ENCODE measurements around the gene BNIP5.

The BNIP5 gene

DNA sequence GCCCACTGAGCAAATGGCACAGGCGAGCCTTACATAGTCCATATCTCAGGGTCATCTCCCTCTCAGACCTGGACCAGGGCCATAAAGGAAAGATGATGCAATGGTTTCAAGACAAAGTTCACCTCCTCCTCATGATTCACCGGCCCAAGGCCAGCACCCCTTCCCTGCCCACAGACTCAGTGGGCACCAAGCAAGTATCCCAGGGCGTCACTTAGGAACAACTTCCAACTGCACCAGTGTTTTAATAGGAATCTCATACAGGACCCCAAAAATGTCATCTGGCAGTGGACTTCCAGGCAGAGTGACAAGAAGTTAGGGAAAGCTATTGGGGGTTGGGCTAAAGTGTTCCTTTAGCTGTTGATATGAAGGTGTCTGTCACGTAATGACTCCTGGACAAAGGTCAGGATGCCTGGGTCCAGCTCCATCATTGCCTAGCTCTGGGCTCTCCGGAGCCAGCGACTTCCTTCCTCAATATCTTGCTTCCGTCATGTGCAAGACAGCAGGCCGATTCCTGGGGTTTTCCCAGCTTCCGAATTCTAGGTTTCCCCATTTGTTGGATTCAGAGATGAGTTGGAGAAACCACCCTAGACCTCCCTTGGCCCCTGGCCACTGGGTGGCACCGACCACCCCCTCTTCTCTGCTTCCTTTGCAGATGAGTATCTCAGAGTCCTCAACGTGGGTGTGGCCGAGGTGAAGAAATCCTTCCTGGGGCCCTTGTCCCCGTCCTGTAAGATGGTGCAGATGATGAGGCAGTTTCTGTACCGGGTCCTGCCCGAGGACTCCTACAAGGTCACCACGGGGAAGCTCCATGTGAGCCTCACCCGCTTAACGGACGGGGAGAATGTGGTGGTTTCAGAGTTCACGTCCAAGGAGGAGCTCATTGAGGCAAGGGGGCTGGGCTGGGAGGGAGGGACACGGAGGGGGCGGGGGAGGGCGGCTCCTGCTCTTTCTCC is 45.7 kb downstream of the BNIP5 start:
- no peak for ATAC-seq

DNA sequence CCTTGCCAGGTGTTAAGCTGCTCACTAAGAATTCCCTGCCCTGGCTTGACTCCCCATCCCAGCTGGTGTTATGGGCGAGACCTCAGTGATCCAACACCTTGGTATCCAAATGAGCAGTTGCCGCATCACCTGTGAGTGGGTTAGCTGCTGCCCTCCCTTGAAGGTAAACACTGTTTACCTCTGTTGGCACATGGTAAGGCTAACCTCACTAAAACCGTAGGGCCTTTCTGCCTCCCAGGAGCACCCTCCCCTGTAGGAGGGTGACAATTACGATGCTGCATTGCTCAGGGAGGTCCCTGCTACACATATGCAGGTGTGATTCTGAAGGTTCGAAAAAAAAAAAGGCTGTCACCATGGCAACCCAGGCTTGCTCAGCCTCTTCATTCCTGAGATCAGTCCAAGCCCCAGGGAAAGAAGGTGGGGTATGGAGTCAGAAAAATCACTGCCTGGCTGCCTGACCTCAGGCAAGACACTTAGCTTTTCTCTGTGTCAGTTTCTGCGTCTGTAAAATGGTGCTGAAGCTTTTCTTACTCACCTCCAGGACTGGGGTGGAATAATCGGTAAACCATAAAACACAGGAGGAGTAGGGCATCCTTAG is 47.3 kb downstream of the BNIP5 start:
- no peak for ATAC-seq

DNA sequence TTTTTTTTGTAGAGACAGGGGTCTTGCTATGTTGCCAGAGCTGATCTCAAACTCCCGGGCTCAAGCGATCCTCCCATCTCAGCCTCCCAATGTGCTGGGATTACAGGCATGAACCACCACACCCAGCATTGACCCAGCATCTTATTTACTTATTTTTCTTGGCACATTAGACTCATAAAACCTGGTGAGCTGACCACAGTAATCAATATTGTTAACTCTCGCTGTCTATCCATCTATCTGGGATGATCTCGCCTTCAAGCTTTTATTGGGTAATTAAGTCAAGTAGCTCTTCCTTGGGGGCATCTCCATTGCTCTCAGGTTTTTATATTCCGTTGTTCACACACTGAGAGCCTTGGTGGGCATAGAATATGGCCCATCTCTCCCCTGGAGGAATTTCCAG is 49.8 kb downstream of the BNIP5 start:
- no peak for ATAC-seq

DNA sequence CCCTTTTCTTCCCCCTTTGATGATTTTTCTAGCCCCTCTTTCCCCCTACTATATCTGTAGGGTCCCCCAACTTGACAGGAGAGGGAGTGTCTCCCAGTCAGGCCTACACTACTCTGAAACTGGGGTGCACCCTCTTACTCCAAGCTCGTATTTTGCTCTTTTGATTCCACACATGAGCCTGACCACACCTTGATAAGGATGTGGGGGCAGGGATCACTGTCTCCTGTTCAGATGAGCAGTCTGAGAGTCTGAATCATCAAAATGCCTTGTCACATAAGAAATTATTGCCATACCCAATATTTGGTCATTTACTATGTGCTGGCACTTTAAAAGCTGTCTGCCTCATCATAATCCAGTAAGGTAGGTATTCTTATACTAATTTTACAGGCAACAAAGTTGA is 50.9 kb downstream of the BNIP5 start:
- no peak for ATAC-seq

DNA sequence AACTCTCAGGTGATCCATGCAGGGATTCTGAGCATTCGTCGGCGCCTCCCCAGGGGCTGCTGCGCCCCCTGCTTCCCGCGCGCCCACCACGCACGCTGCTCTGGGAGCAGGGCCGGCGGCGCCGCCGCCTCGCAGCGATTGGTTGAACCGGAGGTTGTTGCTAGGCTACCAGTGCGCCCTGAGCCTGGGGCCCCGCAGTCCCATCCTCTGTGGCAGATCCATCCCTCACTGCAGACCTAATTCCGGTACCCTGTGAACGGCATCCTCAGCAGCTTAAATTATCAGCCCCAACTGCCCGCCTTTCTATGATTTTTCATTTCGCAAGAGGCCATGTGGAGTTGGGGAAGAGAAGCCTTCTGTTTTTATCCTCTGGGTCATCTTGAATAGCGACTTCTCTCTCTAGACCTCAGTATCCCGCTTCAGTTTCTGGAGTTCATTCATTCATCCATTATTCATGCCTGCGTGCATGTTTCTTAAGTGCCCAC is 51.5 kb downstream of the BNIP5 start:
- no peak for ATAC-seq

DNA sequence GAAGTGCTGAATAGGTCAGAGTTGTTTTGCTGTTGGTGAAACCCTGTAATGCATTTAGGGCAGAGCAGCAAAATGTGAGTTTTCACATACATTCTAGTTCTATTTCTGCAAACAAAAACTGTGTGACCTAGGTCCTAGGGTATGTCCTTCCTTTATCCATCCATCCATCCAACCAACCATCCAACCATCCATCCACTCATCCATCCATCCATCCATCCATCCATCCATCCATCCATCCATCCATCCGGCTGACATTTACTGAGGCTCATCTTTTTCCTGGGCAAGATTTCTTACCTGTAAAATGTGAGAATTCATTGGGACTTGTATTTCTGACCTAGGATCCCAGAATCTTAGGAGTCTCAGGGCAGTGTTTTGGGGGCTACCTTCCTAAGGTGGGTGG is 52.3 kb downstream of the BNIP5 start:
- ATAC-seq = no peak

DNA sequence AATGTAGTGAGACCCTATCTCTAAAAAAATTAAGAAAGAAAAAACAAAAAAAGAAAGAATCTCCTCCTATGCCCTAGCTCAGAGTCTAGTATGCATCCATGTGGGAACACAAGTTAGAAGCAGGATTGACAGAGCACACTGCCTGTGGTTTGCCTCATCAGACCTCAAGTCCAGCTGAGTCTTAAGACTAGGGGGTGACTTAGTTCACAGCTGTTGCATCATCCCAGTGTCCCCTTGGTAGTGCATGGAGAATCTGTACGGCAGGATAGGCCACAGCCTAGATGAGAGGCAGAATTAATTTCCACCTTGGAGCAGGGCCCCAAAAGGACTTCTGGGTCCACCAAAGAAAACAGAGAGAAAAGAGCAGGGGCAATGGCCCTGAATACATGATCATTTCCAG is 53.1 kb downstream of the BNIP5 start:
- no peak for ATAC-seq

DNA sequence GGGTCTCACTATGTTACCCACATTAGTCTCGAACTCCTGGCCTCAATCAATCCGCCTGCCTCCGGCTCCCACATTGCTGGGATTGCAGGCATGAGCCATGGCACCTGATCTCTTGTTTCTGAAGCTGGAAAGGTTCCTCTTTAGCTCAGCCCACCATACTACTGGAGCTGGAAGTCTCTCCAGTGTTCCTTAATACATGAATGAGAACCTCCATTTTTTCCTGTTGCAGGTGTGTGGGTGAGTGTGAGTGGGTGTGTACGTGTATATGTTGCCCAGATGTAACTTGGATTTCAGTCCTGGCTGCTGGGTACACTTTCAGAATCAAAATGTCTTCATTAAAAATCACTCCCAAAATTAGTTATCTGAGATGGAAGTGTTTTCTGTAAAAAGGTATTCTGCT is 55.7 kb downstream of the BNIP5 start:
- no peak for ATAC-seq

DNA sequence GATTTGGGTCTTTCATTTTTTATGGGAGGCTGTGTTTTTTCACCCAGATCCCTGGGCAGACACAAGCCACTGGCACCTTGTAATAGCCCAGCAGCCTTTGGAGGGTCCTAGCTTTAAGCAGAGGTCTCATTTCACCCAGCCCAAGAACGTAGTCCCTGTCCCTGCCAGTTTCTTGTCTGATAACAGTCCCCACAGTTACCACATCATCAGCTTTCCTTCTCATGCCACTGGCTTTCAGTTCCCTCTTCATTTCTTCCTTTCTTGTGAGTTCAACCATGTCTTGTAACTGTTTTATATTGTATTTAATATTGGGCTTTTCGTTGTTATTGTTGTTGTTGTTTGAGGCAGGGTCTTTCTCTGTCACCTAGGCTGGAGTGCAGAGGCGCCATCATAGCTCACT is 56.2 kb downstream of the BNIP5 start:
- no peak for ATAC-seq

DNA sequence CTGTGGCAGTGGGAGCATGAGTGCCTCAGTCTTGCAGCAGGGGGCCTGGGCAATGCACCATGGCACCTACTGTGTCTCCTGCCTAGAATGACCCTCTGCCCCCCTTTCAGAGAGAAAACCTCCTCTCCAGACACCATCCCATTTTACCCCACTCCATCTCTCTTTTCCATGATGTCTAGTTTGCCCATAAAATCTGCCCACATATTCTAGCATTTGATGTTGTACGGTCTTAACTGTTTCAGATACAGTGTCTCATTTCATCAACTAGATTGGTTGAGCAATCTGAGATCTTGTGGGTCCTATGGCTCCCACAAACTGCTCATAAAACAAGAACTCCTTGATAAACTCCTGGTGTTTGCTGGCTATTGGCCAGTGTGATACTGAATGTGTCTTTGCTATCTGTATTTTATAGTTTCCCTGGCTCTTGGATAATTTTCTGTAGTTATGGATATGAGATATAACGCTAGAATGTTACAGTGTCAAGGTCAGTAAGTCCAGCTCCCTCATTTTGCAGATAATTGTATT is 58.7 kb downstream of the BNIP5 start:
- ATAC-seq = no peak

DNA sequence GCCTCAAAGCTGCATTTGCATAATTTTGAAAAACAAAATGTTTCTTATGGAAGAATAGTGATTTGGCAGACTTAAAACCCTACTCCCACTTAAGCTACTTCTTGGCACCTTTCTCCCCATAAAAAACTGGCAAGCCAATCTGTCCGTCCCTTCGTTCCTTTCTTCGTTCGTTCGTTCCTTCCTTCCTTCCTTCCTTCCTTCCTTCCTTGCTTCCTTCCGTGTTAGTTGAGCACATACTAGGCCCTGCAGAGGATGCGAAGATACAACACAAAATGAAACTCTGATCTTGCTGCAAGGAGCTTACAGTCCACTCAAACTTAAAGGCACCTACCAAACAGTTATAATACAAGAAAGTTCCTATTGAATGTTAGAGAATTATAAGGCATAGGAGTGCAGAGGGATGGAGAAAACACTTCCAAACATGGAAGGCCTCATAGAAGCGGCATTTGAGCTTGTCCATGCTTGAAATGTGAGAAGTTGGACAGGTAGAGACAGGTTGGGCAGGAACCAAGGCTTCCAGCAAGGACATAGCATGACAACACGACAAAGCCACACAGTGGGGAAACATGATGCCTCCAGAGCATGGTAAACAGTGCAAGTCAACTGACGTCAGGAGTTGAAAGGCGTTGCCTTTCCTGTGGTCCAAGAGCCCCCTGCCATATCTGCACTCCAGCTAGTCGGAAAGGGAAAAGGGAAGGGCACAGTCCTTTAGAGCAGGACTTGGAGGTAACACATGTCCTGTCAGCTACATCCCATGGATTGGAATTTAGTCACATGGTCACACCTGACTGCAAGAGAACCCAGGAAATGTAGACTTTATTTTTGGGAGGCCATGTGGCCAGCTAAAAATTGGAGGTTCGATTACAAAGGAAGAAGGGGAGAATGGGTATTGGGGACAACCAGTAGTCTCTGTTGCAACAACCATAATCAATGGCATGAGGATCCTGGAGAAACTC is 59.8 kb downstream of the BNIP5 start:
- no peak for ATAC-seq

DNA sequence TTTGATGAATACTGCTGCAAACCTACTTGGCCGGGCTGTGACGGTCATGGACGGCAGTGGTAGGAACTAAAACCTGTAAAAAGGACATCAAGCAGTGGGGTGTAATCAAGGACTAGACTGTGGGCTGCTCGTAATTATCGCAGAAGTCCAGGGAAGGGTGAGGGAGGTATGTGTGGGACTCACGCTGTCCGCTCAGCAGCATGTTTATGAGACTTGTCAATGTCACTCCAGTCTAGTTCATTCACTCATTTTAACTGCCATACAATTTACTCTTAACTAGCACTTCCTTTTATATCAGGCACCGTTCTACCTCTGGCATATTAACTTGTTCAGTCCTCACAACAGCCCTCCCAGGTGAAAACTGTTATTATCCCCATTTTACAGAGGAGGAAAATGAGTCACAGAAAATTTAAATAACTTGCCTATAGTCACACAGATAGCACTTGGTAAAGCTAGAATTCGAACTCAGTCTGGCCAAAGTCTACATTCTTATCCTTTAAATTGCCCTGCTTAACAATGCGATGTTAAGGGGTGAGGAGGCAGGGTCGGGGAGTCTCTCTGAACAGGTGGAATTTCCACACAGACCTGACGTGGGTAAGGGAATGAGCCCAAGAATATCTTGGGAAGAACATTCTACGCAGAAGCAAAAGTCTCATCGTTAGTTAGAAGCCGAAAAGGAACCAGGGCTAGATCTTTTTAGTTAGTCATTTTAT is 62.7 kb downstream of the BNIP5 start:
- ATAC-seq = no peak

DNA sequence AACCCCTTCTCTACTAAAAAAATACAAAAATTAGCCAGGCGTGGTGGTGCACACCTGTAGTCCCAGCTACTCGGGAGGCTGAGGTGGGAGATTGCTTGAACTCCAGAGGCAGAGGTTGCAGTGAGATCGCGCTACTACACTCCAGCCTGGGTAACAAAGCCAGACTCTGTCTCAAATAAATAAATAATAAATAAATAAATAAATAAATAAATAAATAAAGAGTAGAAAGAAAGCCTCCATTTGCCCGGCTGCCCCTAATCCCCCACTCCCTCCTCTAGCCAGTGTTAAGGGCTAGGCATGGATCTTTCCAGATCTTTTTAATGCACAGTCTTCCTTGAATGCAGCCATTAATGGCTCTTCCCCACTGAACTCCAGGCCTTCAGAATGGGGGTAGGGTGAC is 63.6 kb downstream of the BNIP5 start:
- ATAC-seq = no peak

DNA sequence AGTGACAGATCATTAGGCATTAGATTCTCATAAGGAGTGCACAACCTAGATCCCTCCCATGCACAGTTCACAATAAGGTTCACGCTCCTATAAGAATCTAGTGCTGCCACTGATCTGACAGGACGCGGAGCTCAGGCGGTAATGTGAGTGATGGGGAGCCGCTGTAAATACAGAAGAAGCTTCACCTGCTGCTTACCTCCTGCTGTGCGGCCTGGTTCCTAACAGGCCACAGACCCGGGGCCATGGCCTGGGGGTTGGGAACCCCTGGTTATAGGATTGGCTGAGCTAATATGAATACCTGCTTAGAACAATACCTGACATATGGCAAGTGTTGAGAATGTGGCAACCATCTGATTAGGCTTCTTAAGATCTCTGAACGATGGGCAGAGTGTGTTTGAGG is 64.5 kb downstream of the BNIP5 start:
- ATAC-seq = no peak

DNA sequence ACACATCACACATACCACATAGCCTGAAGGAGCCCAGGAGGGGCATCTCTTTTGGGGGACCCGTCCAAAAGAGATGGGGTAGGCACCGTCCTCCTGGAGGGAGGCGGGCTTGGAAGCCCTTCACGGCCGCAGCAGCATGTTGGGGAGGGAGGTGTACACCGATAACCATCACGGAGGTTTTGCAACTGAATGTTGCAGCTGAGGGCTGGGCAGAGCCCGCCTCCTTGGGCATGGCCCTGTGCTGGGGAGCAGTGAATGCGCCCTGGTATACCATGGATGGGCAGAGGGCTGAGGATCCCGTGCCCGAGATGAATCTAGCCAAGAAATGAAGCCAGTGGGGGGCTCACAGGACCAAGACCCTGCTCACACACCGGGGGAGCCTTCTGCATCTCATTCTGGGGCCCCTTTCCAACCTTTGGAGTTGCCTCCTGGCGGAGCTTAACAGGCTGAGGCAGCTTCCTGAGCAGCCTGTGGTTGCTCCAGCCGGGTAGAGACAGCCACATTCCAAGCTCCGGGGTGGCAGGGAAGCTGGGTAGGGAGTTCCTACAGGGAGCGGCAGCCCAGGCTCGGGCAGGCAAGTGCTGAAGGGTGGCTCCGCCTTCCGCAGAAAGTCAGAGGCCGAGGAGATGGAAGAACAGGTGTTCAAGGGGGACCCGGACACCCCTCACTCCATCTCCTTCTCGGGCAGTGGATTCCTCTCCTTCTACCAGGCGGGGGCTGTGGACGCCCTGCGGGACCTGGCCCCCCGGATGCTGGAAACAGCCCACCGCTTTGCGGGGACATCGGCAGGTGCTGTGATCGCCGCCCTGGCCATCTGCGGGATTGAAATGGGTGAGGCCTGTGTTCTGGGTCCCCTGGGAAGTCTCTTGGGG is 66.6 kb downstream of the BNIP5 start, which contains the start of gene PNPLA1:
Gene PNPLA1, plus strand, starts transcription at position 227 of the 872 bp plus-strand sequence. Its CDS starts 400 bp downstream, at position 627.
- no peak for ATAC-seq

DNA sequence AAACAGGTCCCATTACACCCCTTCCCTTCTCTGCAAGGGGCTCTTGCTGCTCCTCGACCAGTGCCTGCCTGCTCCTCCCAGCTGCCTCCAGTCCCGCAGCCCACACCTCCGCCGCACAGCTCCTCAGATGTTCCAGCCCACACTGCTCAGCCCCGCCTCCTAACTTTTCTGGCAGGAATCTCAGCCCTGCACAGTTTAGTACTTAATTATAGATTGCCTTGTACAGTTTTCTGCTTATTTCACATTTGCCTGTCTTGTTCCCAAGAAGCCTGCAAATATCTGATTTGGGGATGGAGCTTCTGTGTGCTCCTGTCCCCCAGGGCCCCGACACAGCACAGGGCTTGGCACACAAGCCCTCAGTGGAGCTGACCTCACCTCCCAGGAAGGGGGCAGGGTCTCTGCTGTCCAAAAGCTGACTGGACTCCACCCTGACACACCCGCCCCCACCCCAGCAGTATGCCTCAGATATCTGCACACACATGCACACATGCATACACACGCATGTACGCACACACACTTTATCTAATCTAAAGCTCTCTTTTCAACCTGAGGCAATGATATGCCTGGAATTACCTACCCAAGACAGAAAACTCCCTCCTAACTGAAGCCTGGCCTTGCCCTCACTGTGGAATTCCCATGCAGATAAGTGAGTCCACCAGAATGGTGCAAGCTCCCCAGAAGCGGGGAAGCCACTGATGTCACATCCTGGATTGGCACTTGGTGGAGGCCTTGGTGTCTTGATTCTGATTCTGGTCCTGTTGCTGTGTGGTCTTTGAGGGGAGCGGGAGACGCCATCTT is 68.0 kb downstream of the BNIP5 start:
- ATAC-seq = no peak

DNA sequence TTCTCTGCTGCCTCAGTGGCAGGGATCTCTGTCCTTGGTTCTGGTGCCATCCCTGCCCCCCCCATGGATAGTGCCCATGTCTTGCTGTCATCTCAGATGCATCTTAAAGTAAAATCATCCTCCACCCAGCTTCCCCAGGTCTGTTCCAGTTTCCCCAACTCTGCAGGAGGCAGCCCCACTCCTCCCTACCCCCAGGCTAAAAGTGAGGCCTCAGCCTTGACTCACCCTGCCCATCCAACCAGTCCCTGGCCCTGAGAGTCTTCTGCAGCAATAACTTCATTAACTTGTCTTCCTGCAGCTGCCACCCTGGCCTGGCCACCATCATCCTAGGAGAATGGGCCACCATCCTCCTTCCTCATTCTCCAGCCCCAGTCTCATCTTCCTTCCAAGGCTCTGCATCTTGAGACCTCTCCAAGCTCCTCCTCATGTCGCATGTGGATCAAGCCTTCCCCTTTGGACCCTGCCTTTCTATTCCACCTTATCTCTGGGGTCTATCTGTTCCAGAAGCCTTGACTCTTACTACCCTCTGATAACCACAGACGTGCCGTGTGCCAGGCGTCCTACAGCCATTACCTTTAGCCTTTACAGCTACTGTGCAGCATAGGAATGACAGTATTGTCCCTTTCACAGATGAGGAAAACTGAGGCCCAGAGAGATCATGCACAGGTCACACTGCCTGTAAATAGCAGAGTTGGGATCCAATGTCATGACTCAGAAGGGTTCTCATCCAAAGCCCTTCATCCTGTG is 68.8 kb downstream of the BNIP5 start:
- no peak for ATAC-seq

DNA sequence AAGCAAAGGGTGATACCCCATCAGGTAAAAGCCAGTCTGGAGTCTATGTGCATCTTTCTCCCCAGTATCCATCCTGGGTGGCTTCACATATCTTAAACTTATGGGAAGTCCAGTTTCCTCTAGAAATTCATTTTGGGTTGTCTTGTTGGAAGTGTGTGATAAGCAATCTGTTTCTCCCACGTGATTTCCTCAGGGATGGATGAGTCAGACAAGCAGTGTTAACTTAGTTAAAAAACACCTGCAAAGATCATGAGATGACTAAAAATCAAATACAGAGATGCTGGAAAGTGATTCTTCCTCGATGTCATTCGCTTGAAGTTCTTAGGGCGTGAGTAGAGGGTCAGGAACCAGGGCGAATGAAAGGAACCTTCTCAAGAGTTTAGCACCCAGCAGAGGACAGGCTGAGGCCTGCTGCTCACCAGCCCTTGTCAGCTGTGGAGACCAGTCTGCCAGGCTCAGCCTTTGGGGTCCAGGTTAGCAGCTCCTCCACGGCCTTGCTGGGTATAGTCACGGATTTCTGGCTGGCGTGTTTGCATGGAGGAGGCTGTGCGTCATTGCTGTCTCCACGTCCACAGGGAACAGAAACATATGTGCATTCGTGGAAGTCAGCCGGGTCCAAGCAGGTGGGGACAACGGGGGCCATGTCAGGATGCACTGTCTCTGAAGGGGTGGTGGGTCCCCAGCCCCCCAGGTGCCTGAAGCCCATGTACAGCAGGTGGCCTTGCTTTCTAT is 69.6 kb downstream of the BNIP5 start:
- ATAC-seq = no peak
